UCSD-AML1 (cell line): Measurements from ENCODE around the gene ACTR3.
A peak's percentile ranks its signal among the peaks of the same experiment; 100 is the strongest.
"Not testable (repeated sequence)": the region's sequence is repeated elsewhere in the genome, so short reads cannot be mapped to it uniquely, and the experiment has no call there.

ENCODE experiments used
- DNase-seq: peaks from one replicate; lab custom pipeline; 2025; ENCODE audit not compliant: unreplicated experiment; lab: John Stamatoyannopoulos, UW

ACTR3 gene

GRCh38 chr2:113889471-113890252, at the start of gene ACTR3:
TSS of gene ACTR3 (plus strand) at chr2:113890089. CDS start at chr2:113890280, 191 bp downstream.
- DNase-seq = peak; percentile 99

- DNase-seq = no peak
Observed at GRCh38 chr2:113840518-113840917, 49.4 kb upstream of the ACTR3 start.

- DNase-seq = no peak
Observed at GRCh38 chr2:113842919-113843736, 46.8 kb upstream of the ACTR3 start.

GRCh38 chr2:113843737-113844050, 46.2 kb upstream of the ACTR3 start:
- not testable (repeated sequence) for DNase-seq

GRCh38 chr2:113845261-113845660, 44.6 kb upstream of the ACTR3 start:
- DNase-seq = no peak

GRCh38 chr2:113845796-113846195, 44.1 kb upstream of the ACTR3 start:
- DNase-seq = not testable (repeated sequence)

GRCh38 chr2:113846429-113846828, 43.5 kb upstream of the ACTR3 start:
- no peak for DNase-seq

- no peak for DNase-seq
Observed at GRCh38 chr2:113847144-113847543, 42.7 kb upstream of the ACTR3 start.

GRCh38 chr2:113848758-113849415, 41.0 kb upstream of the ACTR3 start:
- no peak for DNase-seq

GRCh38 chr2:113850687-113851086, 39.2 kb upstream of the ACTR3 start:
- no peak for DNase-seq

GRCh38 chr2:113851640-113852039, 38.2 kb upstream of the ACTR3 start:
- no peak for DNase-seq

GRCh38 chr2:113854208-113854607, 35.7 kb upstream of the ACTR3 start:
- no peak for DNase-seq

- no peak for DNase-seq
Observed at GRCh38 chr2:113854970-113855740, 34.7 kb upstream of the ACTR3 start.

- DNase-seq = no peak
Observed at GRCh38 chr2:113857464-113857863, 32.4 kb upstream of the ACTR3 start.

- DNase-seq = no peak
Observed at GRCh38 chr2:113858764-113859163, 31.1 kb upstream of the ACTR3 start.

- no peak for DNase-seq
Observed at GRCh38 chr2:113861740-113862139, 28.1 kb upstream of the ACTR3 start.

- no peak for DNase-seq
Observed at GRCh38 chr2:113863144-113863543, 26.7 kb upstream of the ACTR3 start.

- DNase-seq = no peak
Observed at GRCh38 chr2:113867571-113867970, 22.3 kb upstream of the ACTR3 start.

- DNase-seq = no peak
Observed at GRCh38 chr2:113869253-113869652, 20.6 kb upstream of the ACTR3 start.

GRCh38 chr2:113872201-113872600, 17.7 kb upstream of the ACTR3 start:
- DNase-seq = no peak

- DNase-seq = no peak
Observed at GRCh38 chr2:113873867-113874266, 16.0 kb upstream of the ACTR3 start.
